Effector CD8-positive, alpha-beta T cell (primary cell): Measurements from ENCODE around the gene PLEKHA7.

Experiments used
- DNase-seq: peaks from one replicate; lab custom pipeline; 2025; lab: John Stamatoyannopoulos, UW

PLEKHA7 gene

GRCh38 chr11:16774936-16775613 is 239.1 kb downstream of the PLEKHA7 start:
- DNase-seq, result no peak

- no peak for DNase-seq
Observed at GRCh38 chr11:16773981-16774935, 240.0 kb downstream of the PLEKHA7 start.

GRCh38 chr11:16772141-16772512 is 242.1 kb downstream of the PLEKHA7 start:
- no peak for DNase-seq

- DNase-seq, result no peak
Observed at GRCh38 chr11:16771350-16772140, 242.7 kb downstream of the PLEKHA7 start.

DNA sequence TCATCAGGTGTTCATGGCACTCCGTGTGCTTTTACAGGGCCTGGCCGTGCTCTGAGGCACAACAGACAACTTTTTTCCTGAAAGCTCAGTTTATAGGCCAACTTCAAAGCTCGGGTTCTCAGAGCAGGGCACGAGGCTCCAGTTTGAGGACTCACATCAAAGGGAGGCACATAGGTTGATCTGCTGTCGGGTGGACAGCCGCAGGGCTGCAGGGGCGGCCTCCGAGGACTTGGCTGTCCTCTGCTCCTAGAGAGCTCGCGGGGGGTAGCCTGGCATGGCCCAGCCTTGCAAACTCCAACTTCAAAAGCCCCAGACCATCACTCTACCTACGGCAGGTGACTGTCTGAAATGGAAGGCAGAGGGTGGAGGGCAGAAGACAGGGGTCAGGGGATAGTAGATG is 244.2 kb downstream of the PLEKHA7 start:
- no peak for DNase-seq

GRCh38 chr11:16769386-16769785 is 244.8 kb downstream of the PLEKHA7 start:
- no peak for DNase-seq

- DNase-seq, result no peak
Observed at GRCh38 chr11:16767957-16768356, 246.3 kb downstream of the PLEKHA7 start.

DNA sequence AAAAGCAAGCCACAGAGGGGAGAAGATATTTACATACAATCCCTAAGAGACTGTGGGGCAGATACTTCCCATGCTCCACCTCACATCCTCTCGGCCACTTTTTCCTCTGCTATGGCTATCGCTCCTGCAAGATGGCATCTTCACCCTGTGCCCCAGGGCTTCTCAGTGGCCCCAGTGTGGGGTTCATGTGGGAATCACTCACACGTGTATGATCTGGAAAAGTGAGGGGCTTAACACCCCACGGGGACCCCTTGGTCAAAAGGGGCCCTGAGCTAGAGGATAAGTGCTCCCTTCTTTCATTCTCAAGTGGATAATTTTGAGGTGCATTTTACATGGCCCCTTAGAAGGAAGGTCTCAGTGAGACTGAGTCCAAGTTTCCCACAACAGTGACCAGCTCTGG is 247.1 kb downstream of the PLEKHA7 start:
- no peak for DNase-seq

DNA sequence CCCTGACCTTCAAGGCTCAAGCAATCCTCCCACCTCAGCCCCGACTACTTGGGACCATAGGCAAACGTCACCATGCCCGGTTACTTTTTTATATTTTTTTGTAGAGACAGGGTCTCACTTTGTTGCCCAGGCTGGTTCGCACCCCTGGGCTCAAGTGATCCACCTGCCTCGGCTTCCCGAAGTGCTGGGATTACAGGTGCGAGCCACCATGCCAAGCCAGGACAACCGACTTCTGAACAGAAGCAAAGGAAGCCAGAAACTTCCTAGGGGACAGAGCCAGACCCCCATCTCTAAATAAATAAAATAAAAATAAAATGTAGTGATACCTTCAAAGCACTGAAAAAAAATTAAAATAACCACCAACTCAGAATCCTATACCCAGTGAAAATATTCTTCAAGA is 249.3 kb downstream of the PLEKHA7 start:
- no peak for DNase-seq

- no peak for DNase-seq
Observed at GRCh38 chr11:16763746-16764145, 250.5 kb downstream of the PLEKHA7 start.

DNA sequence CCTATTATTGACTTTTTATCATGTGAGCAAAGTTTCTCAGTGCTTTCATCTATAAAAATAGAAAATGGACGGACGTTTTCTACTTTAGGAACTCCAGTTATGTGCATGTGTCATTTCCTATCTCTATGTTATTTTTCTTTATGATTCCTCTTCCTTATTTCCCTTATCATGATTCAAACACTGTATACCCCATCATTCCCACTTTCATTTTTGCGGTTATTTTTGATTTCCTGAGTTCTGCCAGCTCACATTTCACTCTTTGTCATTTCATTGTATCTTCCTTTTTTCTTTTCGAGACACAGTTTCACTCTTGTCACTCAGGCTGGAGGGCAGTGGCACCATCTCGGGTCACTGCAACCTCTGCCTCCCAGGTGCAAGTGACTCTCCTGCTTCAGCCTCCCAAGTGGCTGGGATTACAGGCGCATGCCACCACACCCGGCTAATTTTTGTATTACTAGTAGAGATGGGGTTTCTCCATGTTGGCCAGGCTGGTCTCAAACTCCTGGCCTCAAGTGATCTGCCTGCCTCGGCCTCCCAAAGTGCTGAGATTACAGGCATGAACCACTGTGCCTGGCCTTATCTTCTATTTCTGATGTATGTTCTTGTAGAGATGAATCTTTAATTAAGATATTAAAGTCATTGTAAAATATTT is 254.2 kb downstream of the PLEKHA7 start:
- DNase-seq, result no peak

DNA sequence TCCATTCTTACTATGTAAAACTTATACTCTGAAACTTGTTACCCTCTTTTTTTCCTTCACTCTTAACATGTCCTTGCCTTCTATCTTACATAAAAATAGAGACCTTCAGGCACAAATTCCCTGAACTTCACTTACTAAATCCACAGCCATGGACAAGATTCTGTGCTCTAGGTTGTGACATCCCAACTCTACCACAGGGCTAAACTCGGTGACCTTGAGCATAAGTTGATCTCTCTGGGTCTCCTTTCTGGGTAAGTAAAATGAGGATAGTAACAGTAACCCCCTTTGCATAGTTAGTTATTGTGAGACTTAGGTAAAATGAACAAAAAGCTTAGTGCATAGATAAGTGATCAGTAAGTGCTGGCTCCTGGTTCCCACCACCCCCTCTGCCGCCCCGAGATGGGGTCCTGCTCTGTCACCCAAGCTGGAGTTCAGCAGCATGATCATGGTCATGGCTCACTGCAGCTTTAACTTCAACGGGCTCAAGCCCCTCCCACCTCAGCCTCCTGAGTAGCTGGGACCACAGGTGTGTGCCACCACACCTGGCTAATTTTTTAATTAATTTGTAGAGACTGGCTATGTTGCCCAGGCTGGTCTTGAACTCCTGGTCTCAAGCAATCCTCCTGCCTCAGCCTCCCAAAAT is 255.7 kb downstream of the PLEKHA7 start:
- DNase-seq, result no peak

- DNase-seq, result no peak
Observed at GRCh38 chr11:16750417-16750816, 263.8 kb downstream of the PLEKHA7 start.

DNA sequence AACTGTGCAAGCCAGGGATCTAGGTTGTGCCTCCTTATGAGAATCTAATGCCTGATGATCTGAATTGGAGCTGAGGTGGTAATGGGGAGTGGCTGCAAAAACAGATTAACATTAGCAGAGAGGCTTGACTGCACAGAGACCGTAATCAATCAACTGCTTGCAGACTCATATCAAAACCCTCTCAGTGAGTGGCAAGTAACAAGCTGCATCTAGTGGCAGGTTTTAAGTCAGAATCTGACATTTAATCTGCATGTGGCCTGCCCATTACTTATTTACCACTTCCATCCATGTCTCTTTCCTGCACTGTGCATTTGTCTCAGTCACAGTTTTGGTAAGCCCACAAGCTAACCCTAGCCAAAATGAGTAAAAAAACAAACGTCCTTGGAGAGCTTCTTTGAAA is 264.5 kb downstream of the PLEKHA7 start:
- no peak for DNase-seq

GRCh38 chr11:16749092-16749491 is 265.1 kb downstream of the PLEKHA7 start:
- no peak for DNase-seq

GRCh38 chr11:16745950-16746605 is 268.1 kb downstream of the PLEKHA7 start:
- no peak for DNase-seq

DNA sequence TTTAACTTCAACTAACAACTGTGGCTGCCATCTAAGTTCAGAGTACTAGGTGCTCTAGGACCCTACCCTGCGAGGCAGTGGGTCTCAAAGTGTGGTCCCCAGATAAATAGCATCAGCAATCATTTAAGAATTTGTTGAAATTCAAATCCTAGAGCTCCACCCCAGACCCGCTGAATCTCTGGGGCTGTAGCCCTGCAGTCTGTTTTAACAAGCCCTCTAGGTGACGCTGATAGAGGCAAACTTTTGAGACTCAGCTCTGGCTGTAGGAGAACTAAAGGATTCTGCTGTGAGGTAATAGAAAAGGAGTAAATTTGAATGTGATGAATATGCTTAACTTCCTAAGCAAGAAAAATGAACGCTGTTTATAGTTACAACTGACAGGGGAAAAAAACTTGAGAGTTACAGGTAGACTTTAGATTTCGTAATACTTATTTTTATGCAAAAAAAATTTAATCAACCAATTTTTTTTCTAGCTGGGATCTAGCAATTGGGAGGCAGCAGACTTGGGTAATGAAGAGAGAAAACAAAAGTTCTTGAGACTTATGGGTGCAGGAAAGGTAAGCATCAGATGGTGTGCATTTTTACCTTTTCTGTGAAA is 270.0 kb downstream of the PLEKHA7 start:
- DNase-seq, result no peak

GRCh38 chr11:16743478-16743877 is 270.7 kb downstream of the PLEKHA7 start:
- no peak for DNase-seq

GRCh38 chr11:16741473-16741872 is 272.7 kb downstream of the PLEKHA7 start:
- DNase-seq, result no peak
